Midbrain (tissue), 1 donor: ENCODE measurements around the gene GABARAP.

Experiments used
- DNase-seq: peaks from one replicate; lab custom pipeline; 2025; lab: John Stamatoyannopoulos, UW

GABARAP gene

GRCh38 chr17:7241783-7242716 is at the start of gene GABARAP:
GABARAP (minus strand) TSS chr17:7242449; CDS start chr17:7242330, 119 bp downstream.
- DNase-seq: peak; percentile 96

- no peak for DNase-seq
These were observed 48.4 kb upstream of the GABARAP start for GRCh38 chr17:7290685-7291084.

GRCh38 chr17:7290166-7290565 is 47.9 kb upstream of the GABARAP start:
- no peak for DNase-seq

GRCh38 chr17:7289256-7290032 is 47.2 kb upstream of the GABARAP start:
- no peak for DNase-seq

- no peak for DNase-seq
These were observed 43.4 kb upstream of the GABARAP start for GRCh38 chr17:7285679-7286078.

GRCh38 chr17:7284911-7285310 is 42.7 kb upstream of the GABARAP start:
- DNase-seq: no peak

GRCh38 chr17:7283471-7284216 is 41.4 kb upstream of the GABARAP start:
- DNase-seq: no peak

- no peak for DNase-seq
These were observed 40.6 kb upstream of the GABARAP start for GRCh38 chr17:7282752-7283321.

- DNase-seq: no peak
These were observed 39.9 kb upstream of the GABARAP start for GRCh38 chr17:7281953-7282751.

GRCh38 chr17:7281074-7281952 is 39.1 kb upstream of the GABARAP start, which contains the start of gene SLC2A4:
SLC2A4 (plus strand) TSS chr17:7281718; CDS start chr17:7281935, 217 bp downstream.
- peak; percentile 83 for DNase-seq

- peak; percentile 83 for DNase-seq
These were observed 38.3 kb upstream of the GABARAP start for GRCh38 chr17:7280519-7281073.

GRCh38 chr17:7279448-7279847 is 37.2 kb upstream of the GABARAP start:
- DNase-seq: no peak

- DNase-seq: no peak
These were observed 24.5 kb upstream of the GABARAP start for GRCh38 chr17:7266784-7267183.

GRCh38 chr17:7263801-7264078 is 21.5 kb upstream of the GABARAP start:
- no peak for DNase-seq

- no peak for DNase-seq
These were observed 20.9 kb upstream of the GABARAP start for GRCh38 chr17:7262935-7263800.

GRCh38 chr17:7262192-7262934 is 20.1 kb upstream of the GABARAP start, which contains the start of gene CLDN7:
CLDN7 (minus strand) TSS chr17:7262478; CDS start chr17:7262043, 435 bp downstream.
- DNase-seq: no peak

GRCh38 chr17:7261379-7262191 is 19.3 kb upstream of the GABARAP start:
- DNase-seq: no peak
